Dermis microvascular lymphatic vessel endothelial cell (primary cell): ENCODE results near the gene FAM229B. TPM values are rescaled to one million over a fixed set of nuclear protein-coding genes. Genes with fewer than 3 reads are reported as not detected.
A peak's percentile ranks its signal among the peaks of the same experiment; 100 is the strongest.

Experiments
- DNase-seq, 2 donors: peaks; one replicate each; pipeline versions ENCODE4 v3.0.0 to v3.0.0-alpha.2; 2010; ENCODE audit warnings: low read depth in 2 of 2
- total RNA-seq: library from RNA; depleted of rRNA; stranded (reverse); fragments of >200 nt; gene quantifications from 2 replicates; pipeline ENCODE4 v1.2.1, GENCODE V29; 2014

Gene FAM229B
- total RNA-seq, 1 donor from 2014 or later: 6.4 TPM

- DNase-seq: no peak
Measured at GRCh38 chr6:112141707-112142106, 54.3 kb downstream of the FAM229B start.

- no peak for DNase-seq
Measured at GRCh38 chr6:112144145-112144926, 56.9 kb downstream of the FAM229B start.

GRCh38 chr6:112145080-112145573 lies 57.7 kb downstream of the FAM229B start:
- peak; percentile 47 to 67 for DNase-seq

- no peak for DNase-seq
Measured at GRCh38 chr6:112148103-112148502, 60.7 kb downstream of the FAM229B start.

- DNase-seq: no peak
Measured at GRCh38 chr6:112149236-112149635, 61.8 kb downstream of the FAM229B start.

GRCh38 chr6:112149719-112150263 lies 62.4 kb downstream of the FAM229B start:
- no peak for DNase-seq

- DNase-seq: no peak
Measured at GRCh38 chr6:112150363-112150762, 63.0 kb downstream of the FAM229B start.

Other genes starting within 250 kb of the FAM229B start
- 75.2 and 77.5 TPM in 2 replicates for gene FYN, start 214.1 kb upstream of the FAM229B start, total RNA-seq
- not detected in 2 replicates for gene CCN6, start 33.5 kb upstream of the FAM229B start, total RNA-seq
- 8.5 and 8.7 TPM in 2 replicates for gene TUBE1, start 109 bp upstream of the FAM229B start, total RNA-seq
- 497 and 606 TPM in 2 replicates for gene LAMA4, start 167.0 kb downstream of the FAM229B start, total RNA-seq